K562 (cell line): Measurements from ENCODE around the gene AARS1. TPM values are rescaled to one million over a fixed set of nuclear protein-coding genes. Genes with fewer than 3 reads are reported as not detected.

ENCODE experiments used
- ATAC-seq: fragments of 200-7000 bp; cut with Tn5 transposase; 3 replicates; pipeline ENCODE4 v1.9.1; 2020; ENCODE audit warnings: moderate library complexity
- BruUV-seq: library from RNA; stranded (reverse); fragments of 400-500 nt; replicated peaks from 2 replicates; lab custom pipeline; 2021; lab: Mats Ljungman, UMichigan
- CTCF ChIA-PET: fragments of 300-600 bp; formaldehyde crosslinking; extraction: SDS; loops from one replicate; lab custom pipeline; 2021; ENCODE audit warnings: low intra/inter-chr PET ratio; lab: Yijun Ruan, JAX
- POLR2A ChIA-PET: fragments of 300-600, 350-650 bp; sonication (Branson Sonifier 250); formaldehyde crosslinking; extraction: SDS; loops from one replicate; lab custom pipeline; 2021; ENCODE audit warnings: antibody characterized with exemption, inconsistent platforms; lab: Yijun Ruan, JAX
- DNase-seq, 4 experiments: peaks; one replicate each; pipeline versions ENCODE4 v3.0.0 to v3.0.0-alpha.2; 2011 to 2018; ENCODE audit warnings: low spot score in 3 of 4, mixed read lengths in 3 of 4; ENCODE audit errors: extremely low read depth in 1 of 4
- FAIRE-seq: peaks from 2 replicates; lab custom pipeline; 2011; peaks lifted over from hg19 to GRCh38; lab: Jason Lieb, UNC
- H2AFZ ChIP-seq: 2 replicates; pipeline ENCODE4 v1.6.0; 2011; ENCODE audit warnings: low read depth, low read length, control low read depth, inconsistent platforms
- H3K27ac ChIP-seq: fragments of 200-600 bp; 3 replicates; pipeline ENCODE4 v1.8.0; 2011; ENCODE audit warnings: low read depth, mild to moderate bottlenecking, control low read depth, inconsistent platforms, low read length, moderate library complexity, mixed read lengths; ENCODE audit errors: extremely low read depth
- H3K27me3 ChIP-seq, 2 experiments: fragments of 300-600 bp in 1 of 2; 2 replicates in 1 of 2; 3 replicates in 1 of 2; pipeline versions ENCODE4 v1.6.0 to v1.8.0; 2011; ENCODE audit warnings: inconsistent platforms in 2 of 2, low read length in 2 of 2, mild to moderate bottlenecking in 1 of 2, mixed read lengths in 1 of 2, moderate library complexity in 1 of 2; ENCODE audit not compliant: control insufficient read depth in 2 of 2, insufficient read depth in 2 of 2
- H3K36me3 ChIP-seq: fragments of 300-600 bp; 3 replicates; pipeline ENCODE4 v1.8.0; 2011; ENCODE audit warnings: mild to moderate bottlenecking, low read length, inconsistent platforms; ENCODE audit not compliant: control insufficient read depth, insufficient read depth
- H3K4me1 ChIP-seq, 2 experiments: fragments of 200-600 bp in 1 of 2; replicated peaks in 1 of 2; 2 replicates in 1 of 2; 3 replicates in 1 of 2; pipeline versions ENCODE4 v1.5.1 to v1.8.0; 2011; ENCODE audit warnings: inconsistent platforms in 2 of 2, low read length in 2 of 2, mild to moderate bottlenecking in 1 of 2, mixed read lengths in 1 of 2, moderate library complexity in 1 of 2; ENCODE audit not compliant: control insufficient read depth in 2 of 2, insufficient read depth in 2 of 2
- H3K4me2 ChIP-seq: 2 replicates; pipeline ENCODE4 v1.6.1; 2011; ENCODE audit warnings: low read length, control low read depth, inconsistent platforms, mixed read lengths; ENCODE audit not compliant: insufficient read depth
- H3K4me3 ChIP-seq: fragments of 200-600 bp; sonication (generic), shearing (Covaris generic); 2 replicates; pipeline ENCODE4 v1.5.1; 2016; ENCODE audit warnings: control low read depth, inconsistent platforms
- H3K79me2 ChIP-seq: fragments of 200-600 bp; 3 replicates; pipeline ENCODE4 v1.8.0; 2011; ENCODE audit warnings: low read length, inconsistent platforms; ENCODE audit not compliant: control insufficient read depth, insufficient read depth
- H3K9ac ChIP-seq, 2 experiments: 2 replicates each; pipeline versions ENCODE4 v1.6.0 to v1.6.1; 2011; ENCODE audit warnings: low read depth in 2 of 2, low read length in 2 of 2, control low read depth in 1 of 2, inconsistent platforms in 1 of 2, mild to moderate bottlenecking in 1 of 2, mixed read lengths in 1 of 2; ENCODE audit not compliant: insufficient read depth in 1 of 2
- H3K9me1 ChIP-seq: one replicate; pipeline ENCODE4 v1.6.0; 2011; ENCODE audit warnings: inconsistent platforms, mild to moderate bottlenecking, low read length, moderate library complexity; ENCODE audit not compliant: control insufficient read depth, insufficient read depth
- H3K9me3 ChIP-seq: replicated peaks from 2 replicates; pipeline ENCODE4 v1.5.1; 2011; ENCODE audit warnings: low read depth, low read length, inconsistent platforms; ENCODE audit not compliant: control insufficient read depth, insufficient read depth
- H4K20me1 ChIP-seq: replicated peaks from 2 replicates; pipeline ENCODE4 v1.6.1; 2011; ENCODE audit warnings: low read length, inconsistent platforms, mixed read lengths; ENCODE audit not compliant: control insufficient read depth, insufficient read depth
- ATF3 ChIP-seq, 2 experiments: fragments of 450-650 bp in 1 of 2; sonication (generic) in 1 of 2; formaldehyde crosslinking in 1 of 2; IDR thresholded peaks in 1 of 2; conservative IDR thresholded peaks in 1 of 2; 2 replicates each; pipeline versions ENCODE4 v1.6.1 to v1.8.1; 2016 to 2023; ENCODE audit warnings: mild to moderate bottlenecking in 2 of 2, moderate library complexity in 2 of 2, inconsistent platforms in 1 of 2, missing genetic modification reagents in 1 of 2
- CREB3 ChIP-seq: fragments of 450-650 bp; conservative IDR thresholded peaks from 2 replicates; pipeline ENCODE4 v1.6.1; 2016; ENCODE audit warnings: missing genetic modification characterization, low read depth, mild to moderate bottlenecking, missing compliant biosample characterization, moderate library complexity
- CREB5 ChIP-seq: fragments of 250-450 bp; sonication (Bioruptor Pico); IDR thresholded peaks from 2 replicates; pipeline ENCODE4 v1.5.0; 2020; ENCODE audit warnings: mild to moderate bottlenecking
- CTBP1 ChIP-seq: fragments of 450-650 bp; IDR thresholded peaks from 2 replicates; pipeline ENCODE4 v1.6.1; 2016; ENCODE audit warnings: borderline replicate concordance
- KDM4B ChIP-seq, 2 experiments: fragments of 450-650 bp in 1 of 2; sonication (generic) in 1 of 2; IDR thresholded peaks; 2 replicates each; pipeline ENCODE4 v1.6.1; 2016 to 2017; ENCODE audit warnings: borderline replicate concordance in 2 of 2, antibody characterized with exemption in 1 of 2, low read depth in 1 of 2, mild to moderate bottlenecking in 1 of 2
- MYNN ChIP-seq, 2 experiments: sonication (generic); formaldehyde crosslinking in 1 of 2; IDR thresholded peaks; 2 replicates each; pipeline versions ENCODE4 v1.5.0 to v1.6.1; 2016 to 2020; ENCODE audit warnings: antibody characterized with exemption in 1 of 2, missing genetic modification reagents in 1 of 2
- NONO ChIP-seq, 2 experiments: fragments of 200-400 bp in 1 of 2; fragments of 450-650 bp in 1 of 2; formaldehyde crosslinking in 1 of 2; IDR thresholded peaks; 2 replicates each; pipeline ENCODE4 v1.6.1; 2017; ENCODE audit warnings: low read depth in 2 of 2, mild to moderate bottlenecking in 2 of 2, moderate library complexity in 2 of 2, low read length in 1 of 2
- SETDB1 ChIP-seq: IDR thresholded peaks from one replicate; pipeline ENCODE4 v1.6.1; 2012; ENCODE audit warnings: low read length, control low read depth, inconsistent platforms
- SIN3B ChIP-seq: fragments of 450-650 bp; IDR thresholded peaks from 2 replicates; pipeline ENCODE4 v1.6.1; 2017; ENCODE audit warnings: low read depth, mild to moderate bottlenecking, moderate library complexity
- SRSF7 ChIP-seq: fragments of 200-400 bp; formaldehyde crosslinking; optimal IDR thresholded peaks from 2 replicates; pipeline ENCODE3; 2017; ENCODE audit warnings: mild to moderate bottlenecking, low read depth, low read length
- ZNF146 ChIP-seq: IDR thresholded peaks from one replicate; pipeline ENCODE4 v1.6.1; 2018; ENCODE audit warnings: missing compliant biosample characterization; ENCODE audit not compliant: unreplicated experiment
- ZNF57 ChIP-seq: fragments of 450-650 bp; formaldehyde crosslinking; IDR thresholded peaks from 2 replicates; pipeline ENCODE4 v1.4.0; 2020; ENCODE audit warnings: mild to moderate bottlenecking, moderate library complexity
- WGBS: fragments of 100-300 bp; shearing (Covaris generic); methylation state at CpG from one replicate; pipeline ENCODE4 v1.1.6; 2016; ENCODE audit warnings: low coverage, mixed read lengths; ENCODE audit not compliant: insufficient coverage; ENCODE audit errors: missing lambda C conversion rate; 5-methylcytosine and 5-hydroxymethylcytosine counted together
- in situ Hi-C: fragments of 300-500 bp; cut with MboI; formaldehyde crosslinking; loops from 4 replicates; pipeline ENCODE4 v1.15.0; 2018; ENCODE audit warnings: inconsistent platforms, mixed read lengths
- intact Hi-C: fragments of 100-400 bp; cut with micrococcal nuclease; formaldehyde crosslinking; loops from 2 replicates; pipeline ENCODE4 v1.14.2; 2022
- polyA plus RNA-seq, 8 experiments: library from polyadenylated mRNA; depleted of rRNA in 4 of 8; stranded (reverse) in 5 of 8; unstranded in 3 of 8; fragments of >200 nt; fragmentation: Nextera tagmentation in 2 of 8; fragmentation: Illumina TruSeq in 1 of 8; extraction: Ambion mirVana in 2 of 8; extraction: Trizol in 1 of 8; gene quantifications; 2 replicates each; pipeline versions ENCODE4 v1.2.1 to v1.2.3, GENCODE V29; 2011 to 2014; ENCODE audit warnings: inconsistent platforms in 1 of 8, missing spikeins in 1 of 8
- total RNA-seq, 7 experiments: library from RNA; depleted of rRNA in 6 of 7; stranded (reverse); fragments of >200 nt in 6 of 7; fragmentation: Illumina TruSeq in 2 of 7; extraction: Trizol in 2 of 7; gene quantifications; 2 replicates each; pipeline versions ENCODE4 v1.2.1 to v1.2.3, GENCODE V29; 2011 to 2021; ENCODE audit warnings: low replicate concordance in 1 of 7

AARS1 gene
- total and polyA plus RNA-seq, 9 of the 15 experiments (the other 6 are each of a cell fraction or from before 2014, with no cell fraction given): 50.1 to 235 (median 174) TPM

GRCh38 chr16:70331588-70332358 lies 42.5 kb upstream of the AARS1 start:
- Histone ChIP-seq H3K4me3 (no peak overlapping the region), H3K9me3 (no peaks in the 10 kb centered on the region), H3K27ac (no peak overlapping the region), H3K9ac (no peak overlapping the region), H3K4me1 (peaks cover 4% of the 10 kb centered on the region in 2 experiments; a peak in 3 of 5 replicates), H3K4me2 (no peak overlapping the region), H3K36me3 (peaks cover 30% of the 10 kb centered on the region; the same call in 2 of the 3 replicates), H3K27me3 (no peaks in the 10 kb centered on the region), H4K20me1 (no peaks in the 10 kb centered on the region), H2AFZ (no peak overlapping the region), H3K9me1 (no peaks in the 10 kb centered on the region), H3K79me2 (no peaks in the 10 kb centered on the region)
- 25% methylated on average over 7 of the region's 9 CpGs for WGBS
- intact Hi-C loops (no loop called here), in situ Hi-C loops (no loop called here)
- ChIA-PET POLR2A (interaction anchor here (0.6 to 2.1 kb wide), 8 partner anchors 8 to 80 kb away, joined by 3 to 7 read pairs (median 4); partner anchors contain the start of genes AARS1 and EXOSC6), CTCF (no interaction called here)
- FAIRE-seq: peak; percentile 91
- ATAC-seq: peak; percentile 88
- DNase-seq: peak in 2 of 4 experiments; percentile 32 to 33
- no TSS peak for BruUV-seq
- TF ChIP-seq SIN3B (no peak), SETDB1 (no peak), NONO (IDR thresholded peaks at IDR 0.05; ENCODE audit: low read depth in 2 of 2, low read length in 1 of 2) (no peak), KDM4B (IDR thresholded peaks at IDR 0.05; ENCODE audit: borderline replicate concordance in 2 of 2, low read depth in 1 of 2) (no peak), ZNF57 (CRISPR knock-in tag) (no peak), SRSF7 (no peak), ATF3 (IDR thresholded peaks at IDR 0.05) (no peak), ATF3 (CRISPR knock-in tag; conservative IDR thresholded peaks at IDR 0.05) (no peak), ZNF146 (CRISPR knock-in tag) (no peak), CREB5 (CRISPR knock-in tag) (no peak), CTBP1 (0 out of 2 replicates have a peak, but pooled peaks have one; percentile 22), CREB3 (tag) (no peak), MYNN (IDR thresholded peaks at IDR 0.05) (no peak), MYNN (CRISPR knock-in tag; IDR thresholded peaks at IDR 0.05) (no peak)
